ENCODE data around the gene IPP.
"Not testable (repeated sequence)": the region's sequence is repeated elsewhere in the genome, so short reads cannot be mapped to it uniquely, and the experiment has no call there.

The IPP gene

DNA sequence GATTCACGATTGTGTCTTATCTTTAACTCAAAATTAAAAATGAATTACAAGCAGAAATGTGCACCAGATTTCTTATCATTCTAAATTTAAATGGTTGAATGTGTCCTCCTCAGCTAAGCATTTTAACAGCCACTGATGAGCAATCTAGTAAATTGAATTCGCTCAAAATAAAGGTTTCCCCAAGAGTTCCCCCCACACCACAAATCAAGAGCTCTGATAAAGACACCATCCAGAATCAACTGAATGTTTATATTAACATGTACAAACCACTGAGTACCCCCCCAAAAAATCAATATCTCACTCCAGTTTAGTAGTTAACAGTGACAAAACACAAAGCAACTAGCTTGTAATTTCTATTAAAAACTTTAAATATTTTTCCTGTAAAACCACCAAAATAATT is 66.1 kb downstream of the IPP start:
- DNase-seq (ENCODE audit: low read depth in 2 of 2): no peak

DNA sequence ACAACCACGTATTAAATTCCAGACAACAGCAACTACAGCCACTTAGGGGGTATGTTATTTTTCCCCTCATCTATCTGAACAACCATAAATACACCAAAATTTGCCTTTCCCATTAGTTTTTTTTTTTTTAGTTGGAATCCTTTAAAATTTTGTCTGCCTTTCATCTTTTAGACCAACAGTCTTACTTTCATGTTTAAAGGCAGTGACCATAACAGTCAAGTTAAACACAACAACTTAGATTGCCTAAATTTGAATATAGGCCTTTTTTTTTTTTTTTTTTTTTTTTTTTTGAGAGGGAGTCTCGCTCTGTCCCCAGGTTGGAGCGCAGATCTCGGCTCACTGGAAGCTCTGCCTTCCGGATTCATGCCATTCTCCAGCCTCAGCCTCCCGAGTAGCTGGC is 67.5 kb downstream of the IPP start:
- DNase-seq (ENCODE audit: low read depth in 2 of 2): no peak

DNA sequence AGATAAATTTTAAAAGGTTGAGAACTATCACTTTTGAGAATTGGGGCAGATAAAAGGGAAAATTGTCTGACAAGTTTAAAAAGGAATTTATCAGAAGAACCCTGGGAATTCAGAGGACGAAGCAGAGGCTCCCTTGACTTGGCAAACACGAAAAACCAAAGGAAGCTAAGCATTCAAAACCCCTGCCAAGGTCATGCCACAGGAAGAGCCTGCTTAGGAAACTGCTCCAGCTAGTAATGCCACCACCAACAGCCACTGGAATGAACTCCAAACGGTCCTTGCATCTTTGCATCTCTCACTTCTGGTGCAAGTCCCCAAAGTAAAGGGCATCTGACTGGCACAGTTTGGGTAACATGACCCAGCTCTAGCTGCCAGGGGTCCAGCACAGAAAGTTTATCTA is 71.3 kb downstream of the IPP start:
- no peak for DNase-seq (ENCODE audit: low read depth in 2 of 2)

DNA sequence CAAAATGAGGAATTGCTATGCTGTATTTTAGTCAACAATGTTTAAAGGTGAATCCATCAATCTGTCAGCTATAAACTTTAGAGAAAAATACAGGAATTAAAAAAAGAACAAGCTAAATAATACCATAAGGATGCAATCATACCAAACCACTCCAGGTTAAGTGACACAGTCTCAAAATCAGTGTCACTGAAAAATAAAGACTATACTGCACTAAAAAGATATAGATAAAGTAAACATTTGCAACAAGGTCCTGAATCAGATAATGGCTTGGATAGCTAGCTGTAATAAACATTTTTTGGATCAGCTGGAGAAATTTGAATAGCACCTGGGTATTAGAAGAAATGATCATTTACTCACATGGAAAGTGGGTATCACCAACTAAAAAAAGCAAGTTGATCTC is 72.0 kb downstream of the IPP start:
- DNase-seq (ENCODE audit: low read depth in 2 of 2): no peak

DNA sequence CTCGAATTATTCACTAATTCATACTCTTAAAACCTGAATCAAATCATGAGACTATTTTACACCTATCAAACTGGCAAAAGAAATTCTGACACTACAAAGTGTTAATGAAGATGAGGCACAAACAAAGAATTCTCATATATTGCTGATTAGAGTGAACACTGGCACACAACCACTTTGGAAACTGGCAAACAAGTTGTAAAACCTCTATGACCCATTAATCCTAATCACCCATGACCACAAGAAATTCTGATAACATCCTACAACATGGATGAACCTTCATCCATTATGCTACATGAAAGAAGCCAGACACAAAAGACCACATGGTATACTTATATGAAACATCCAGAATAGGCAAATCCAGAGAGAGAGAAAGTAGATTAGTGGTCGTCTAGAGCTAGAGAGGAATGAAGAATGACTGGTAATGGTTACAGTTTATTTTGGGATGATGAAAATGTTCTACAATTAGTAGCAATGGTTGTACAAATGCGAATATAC is 72.7 kb downstream of the IPP start:
- no peak for DNase-seq (ENCODE audit: low read depth in 2 of 2)

DNA sequence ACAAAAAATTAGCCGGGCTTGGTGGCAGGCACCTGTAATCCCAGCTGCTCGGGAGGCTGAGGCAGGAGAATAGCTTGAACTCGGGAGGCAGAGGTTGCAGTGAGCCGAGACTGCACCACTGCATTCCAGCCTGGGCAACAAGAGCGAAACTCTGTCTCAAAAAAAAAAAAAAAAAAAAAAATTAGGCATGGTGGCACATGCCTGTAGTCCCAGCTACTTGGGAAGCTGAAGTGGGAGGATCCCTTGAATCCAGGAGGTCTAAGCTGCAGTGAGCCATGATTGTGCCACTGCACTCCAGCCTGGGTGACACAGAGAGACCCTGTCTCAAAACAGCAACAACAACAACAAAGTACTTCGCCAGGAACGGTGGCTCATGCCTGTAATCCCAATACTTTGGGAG is 73.9 kb downstream of the IPP start:
- DNase-seq (ENCODE audit: low read depth in 2 of 2): not testable (repeated sequence)

DNA sequence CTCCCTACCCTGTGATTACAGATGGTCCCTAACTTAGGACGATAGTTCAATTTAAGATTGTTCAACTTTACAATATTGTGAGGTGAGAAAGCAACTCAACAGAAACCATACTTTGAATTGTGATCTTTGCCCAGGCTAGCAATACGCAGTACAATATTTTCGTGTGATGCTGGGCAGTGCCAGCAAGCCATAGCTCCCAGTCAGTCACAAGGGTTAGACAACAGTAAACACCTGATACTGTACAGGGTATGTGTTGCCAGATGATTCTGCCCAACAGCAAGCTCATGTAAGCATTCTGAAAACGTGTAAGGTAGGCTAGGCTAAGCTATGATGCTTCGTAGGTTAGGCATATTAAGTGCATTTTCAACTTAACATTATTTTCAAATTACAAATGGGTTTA is 76.0 kb downstream of the IPP start:
- no peak for DNase-seq (ENCODE audit: low read depth in 2 of 2)

DNA sequence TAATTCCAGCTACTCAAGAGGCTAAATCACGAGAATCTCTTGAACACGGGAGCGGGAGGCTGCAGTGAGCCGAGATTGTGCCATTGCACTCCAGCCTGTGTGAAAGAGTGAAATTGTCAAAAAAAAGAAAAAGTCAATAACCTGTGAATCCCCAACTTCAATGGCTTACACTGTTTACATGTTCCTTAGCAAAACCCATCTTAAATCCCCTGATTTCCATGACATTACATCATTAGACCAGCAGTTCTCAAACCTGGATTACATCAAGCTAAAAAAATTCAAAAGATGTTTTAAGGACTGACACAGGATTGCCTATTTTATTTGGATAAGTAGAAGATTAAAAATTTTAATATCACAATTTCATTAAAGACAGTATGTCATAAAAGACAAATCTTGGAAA is 76.5 kb downstream of the IPP start:
- no peak for DNase-seq (ENCODE audit: low read depth in 2 of 2)

DNA sequence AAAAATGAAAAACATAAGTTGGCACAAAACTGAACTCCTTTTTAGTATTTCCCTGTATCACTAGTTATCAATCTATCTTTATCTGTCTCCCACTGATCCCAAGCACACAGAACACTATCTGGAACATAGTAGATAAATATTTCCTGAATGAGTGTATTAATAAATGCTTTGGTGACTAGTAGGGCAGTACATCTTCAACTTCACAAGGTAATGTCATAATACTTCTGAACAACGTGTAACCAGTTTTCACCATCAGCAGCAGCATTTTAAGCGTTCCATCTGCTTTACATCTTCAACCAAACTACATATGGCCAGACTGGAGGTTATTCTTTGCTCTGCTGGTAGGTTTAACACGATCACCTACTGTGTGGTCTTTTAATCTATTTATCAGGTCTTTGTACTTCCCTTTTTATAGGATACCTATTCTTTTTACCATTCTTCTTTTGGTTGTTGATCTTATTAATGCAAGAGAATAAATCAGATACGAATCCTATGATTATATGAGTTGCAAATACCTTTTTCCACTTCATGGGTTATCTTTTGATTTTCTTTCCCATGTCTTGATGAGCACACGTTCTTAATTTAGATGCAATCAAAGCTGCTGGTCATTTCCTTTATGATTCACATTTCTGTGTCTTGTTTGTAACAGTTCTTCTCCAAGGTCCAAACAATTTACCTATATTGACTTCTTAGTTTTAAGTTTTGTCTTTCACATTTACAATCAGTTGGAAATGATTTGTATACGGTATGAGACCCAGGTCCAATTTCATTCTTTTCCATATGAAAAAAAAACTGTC is 80.4 kb downstream of the IPP start:
- DNase-seq (ENCODE audit: low read depth in 2 of 2): no peak

DNA sequence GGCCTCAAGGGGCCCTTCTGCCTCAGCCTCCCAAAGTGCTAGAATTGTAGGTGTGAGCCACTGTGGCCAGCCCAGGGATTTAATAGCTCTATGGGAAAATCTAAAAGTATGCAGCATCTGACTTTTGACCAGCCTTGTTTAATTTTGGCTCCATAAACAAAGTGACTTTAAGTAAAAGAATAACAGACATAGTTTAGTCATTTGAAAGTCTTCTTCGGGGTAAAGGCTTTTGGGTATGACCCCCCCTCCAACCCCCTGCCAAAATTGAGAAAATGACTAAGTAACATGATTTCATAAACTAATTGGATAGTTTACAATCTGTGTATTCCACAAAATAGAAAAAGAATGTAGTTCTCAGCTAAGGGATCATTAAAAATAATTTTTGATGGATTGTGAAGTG is 81.1 kb downstream of the IPP start:
- DNase-seq (ENCODE audit: low read depth in 2 of 2): no peak

DNA sequence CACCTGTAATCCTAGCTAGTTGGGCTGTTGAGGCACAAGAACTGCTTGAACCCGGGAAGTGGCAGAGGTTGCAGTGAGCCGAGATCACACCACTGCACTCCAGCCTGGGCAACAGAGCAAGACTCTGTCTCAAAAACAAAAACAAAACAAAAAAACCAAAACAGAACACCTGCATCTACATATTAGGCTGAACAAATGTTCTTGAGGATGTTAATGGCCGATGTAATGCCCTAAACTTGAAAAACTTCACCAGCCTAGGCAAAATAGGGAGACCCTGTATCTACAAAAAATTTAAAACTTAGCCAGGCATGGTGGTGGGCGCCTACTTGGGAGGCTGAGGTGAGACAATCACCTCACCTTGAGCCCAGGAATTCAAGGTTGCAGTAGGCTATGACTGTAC is 81.9 kb downstream of the IPP start:
- no peak for DNase-seq (ENCODE audit: low read depth in 2 of 2)

DNA sequence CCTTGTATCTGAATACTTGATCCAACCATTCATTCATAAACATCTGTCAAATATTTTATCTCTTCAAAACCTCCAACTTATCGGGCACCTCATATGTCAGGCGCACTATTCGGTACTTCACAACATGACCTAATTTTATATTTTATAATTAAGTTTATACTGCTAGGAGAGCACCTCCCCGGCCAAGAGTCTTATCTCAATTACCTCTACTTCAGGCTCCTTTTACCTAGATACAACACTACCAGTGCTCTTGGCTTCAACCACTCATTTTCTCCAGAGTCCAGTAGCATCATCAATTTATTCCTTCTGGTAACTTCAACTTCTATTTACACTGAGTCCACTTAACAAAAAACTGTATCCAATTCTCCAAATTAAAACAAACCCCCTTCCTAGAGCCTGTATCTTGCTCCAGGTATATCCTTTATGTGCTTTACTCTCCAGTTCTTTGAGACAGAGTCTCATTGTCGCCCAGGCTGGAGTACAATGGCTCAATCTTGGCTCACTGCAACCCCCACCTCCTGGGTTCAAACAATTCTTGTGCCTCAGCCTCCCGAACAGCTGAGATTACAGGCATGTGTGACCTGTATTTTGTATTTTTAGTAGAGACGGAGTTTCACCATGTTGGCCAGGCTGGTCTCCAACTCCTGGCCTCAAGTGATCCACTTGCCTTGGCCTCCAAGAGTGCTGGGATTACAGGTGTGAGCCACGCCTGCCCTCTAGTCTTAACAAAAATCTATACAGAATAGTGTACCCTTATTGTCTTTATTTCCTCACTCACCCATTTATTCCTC is 82.9 kb downstream of the IPP start:
- no peak for DNase-seq (ENCODE audit: low read depth in 2 of 2)

DNA sequence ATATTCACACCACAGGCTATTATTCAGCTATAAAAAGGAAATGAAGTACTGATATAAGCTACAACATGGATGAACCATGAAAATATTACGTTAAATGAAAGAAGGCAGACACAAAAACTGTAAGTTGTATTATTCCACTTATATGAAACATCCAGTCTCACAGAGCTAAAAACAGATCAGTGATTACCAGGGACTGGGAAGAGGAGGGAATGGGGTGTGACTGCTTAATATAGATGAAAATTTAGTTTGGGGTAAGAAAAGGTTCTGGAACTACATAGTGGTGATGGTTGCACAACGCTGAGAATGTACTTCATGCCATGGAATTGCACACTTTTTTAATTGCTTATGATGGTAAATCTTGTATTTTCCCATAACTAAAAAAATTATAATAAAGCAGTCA is 83.6 kb downstream of the IPP start:
- DNase-seq (ENCODE audit: low read depth in 2 of 2): no peak

DNA sequence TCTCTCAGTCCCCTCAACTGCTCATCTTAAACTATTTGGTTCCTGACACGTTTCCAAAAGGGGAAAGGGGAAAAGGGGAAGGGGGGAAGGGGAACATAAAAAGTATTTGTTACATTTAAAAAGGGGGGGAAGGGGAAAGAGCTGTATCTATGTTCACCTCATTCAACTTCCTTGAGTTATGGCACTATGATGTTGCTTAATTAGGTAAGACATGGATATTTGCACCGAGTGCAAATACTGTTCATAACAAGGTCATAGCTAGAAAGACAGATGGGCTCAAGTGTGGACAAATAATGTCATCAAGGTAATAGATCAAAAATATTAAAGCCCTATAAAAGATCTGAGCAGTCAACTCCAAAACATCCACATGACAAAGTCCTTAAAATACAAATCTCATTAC is 90.1 kb downstream of the IPP start:
- DNase-seq (ENCODE audit: low read depth in 2 of 2): no peak

DNA sequence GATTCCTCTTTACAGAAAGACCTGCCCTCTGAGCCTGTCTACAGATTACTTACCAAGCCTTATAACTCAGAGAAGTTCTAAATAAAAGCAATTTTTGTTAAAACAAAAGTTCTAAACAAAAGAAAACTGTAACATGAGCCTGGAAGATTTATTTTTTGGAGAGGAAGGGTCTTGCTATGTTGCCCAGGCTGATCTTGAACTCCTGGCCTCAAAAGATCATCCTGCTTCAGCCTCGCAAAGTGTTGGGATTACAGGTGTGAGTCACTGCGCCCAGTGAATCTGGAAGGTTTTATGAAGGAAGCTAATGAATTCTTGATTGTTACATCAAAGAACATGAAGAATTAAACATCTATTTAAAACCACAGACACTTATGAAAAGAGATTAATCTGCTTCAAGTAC is 91.2 kb downstream of the IPP start:
- no peak for DNase-seq (ENCODE audit: low read depth in 2 of 2)

DNA sequence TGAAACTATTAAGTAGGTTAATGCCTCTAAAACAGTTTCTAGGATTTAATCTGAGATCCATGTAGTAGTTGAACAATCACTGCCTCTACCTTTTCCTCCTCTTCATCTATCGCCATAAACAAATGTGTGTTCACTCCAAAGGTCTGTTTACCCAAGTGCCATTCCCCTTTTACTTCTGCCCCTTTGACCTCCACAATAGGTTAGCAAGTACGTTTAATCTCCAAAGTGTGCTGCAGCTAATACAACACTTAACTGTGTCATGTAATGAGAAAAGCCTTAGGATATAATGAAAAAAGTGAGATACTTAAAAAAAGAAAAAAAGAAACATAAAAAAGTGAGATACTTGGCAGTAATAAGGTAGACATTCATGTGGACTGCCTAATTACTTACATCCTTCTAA is 92.3 kb downstream of the IPP start:
- no peak for DNase-seq (ENCODE audit: low read depth in 2 of 2)

DNA sequence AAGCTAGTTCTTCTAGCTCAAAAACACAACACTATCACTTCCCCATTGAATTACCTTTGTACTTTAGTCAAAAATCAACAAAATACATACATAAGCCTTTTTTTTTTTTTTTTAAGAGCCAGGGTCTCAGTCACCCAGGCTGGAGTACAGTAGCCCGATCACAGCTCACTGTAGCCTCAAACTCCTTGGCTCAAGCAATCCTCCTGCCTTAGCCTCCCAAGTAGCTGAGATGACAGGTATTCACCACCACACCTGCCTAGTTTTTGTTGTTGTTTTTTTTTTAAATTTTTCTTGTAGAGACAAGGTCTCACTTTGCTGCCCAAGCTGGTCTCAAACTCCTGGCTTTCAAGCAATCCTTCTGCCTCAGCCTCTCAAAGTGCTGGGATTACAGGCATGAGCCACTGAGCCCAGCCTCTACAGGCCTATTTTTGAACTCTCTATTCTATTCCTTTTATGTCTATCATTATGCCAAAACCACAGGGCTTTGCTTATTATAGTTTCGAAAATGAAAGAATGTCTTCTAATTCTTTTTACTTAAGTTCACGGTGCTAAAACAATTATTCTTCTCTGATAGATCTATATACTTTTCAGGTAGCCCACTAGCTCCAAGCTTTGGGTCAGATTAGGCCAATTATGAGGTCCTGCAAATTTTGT is 93.8 kb downstream of the IPP start:
- DNase-seq (ENCODE audit: low read depth in 2 of 2): no peak

DNA sequence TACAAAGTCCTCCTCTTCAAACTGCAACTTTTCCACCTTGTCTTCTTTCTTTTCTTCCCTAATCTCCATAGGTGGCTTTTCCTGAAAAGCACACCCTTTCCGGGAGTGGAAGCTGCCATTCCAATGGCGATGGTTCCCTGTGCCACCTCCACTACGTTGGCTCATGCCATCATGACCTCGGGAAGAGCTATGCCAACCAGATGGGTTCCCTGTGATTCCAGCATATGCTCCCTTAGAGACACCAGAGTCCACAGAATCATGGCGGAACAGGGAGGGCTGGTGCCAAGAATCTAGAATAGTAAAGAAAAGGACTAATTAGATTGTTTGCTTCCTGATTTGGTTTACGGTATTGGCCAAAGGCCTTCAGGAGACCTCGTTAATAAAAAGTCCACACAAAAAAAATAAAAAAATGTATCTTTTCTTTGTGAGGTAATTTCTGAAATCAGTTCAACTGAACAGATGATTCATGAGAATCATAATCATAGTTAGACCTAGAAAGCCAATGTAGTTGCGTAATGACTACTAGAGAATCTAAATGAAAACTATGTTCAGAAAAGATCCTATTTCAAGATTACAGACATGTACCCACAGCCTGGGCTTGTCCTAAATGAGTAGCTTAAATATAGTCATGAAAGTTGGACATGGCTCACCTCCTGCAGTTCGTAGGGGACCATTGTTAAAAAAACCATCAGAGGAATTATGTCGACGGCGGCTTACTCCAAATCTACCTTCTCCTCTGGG is 95.7 kb downstream of the IPP start:
- DNase-seq (ENCODE audit: low read depth in 2 of 2): no peak
